NCI-H69 (cell line): ENCODE results near the gene TCEA2.

Experiments
- DNase-seq: peaks from one replicate; lab custom pipeline; 2025; lab: John Stamatoyannopoulos, UW

TCEA2 gene

GRCh38 chr20:64093013-64093503 lies 30.1 kb downstream of the TCEA2 start:
- DNase-seq = peak; percentile 7

- DNase-seq = no peak
Measured at GRCh38 chr20:64095455-64095854, 32.5 kb downstream of the TCEA2 start.

DNA sequence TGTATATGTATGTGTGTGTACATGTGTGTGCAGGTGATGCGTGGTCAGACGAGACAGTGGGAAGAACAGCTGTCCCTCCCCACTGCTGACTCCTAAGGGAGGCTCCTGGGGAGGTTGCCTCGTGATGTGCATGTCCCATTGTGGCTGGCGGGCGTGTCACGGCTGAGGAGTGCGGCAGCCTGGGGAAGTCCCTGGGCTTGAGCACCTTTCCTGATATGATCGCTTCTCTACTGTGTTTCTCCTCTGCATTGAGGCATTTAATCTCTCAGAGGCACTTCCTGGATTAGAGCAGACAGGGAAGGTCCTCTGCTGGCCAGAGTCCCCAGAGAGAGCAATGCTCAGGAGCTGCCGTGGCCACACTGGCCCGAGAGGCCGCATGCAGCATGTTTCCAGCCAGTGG lies 32.9 kb downstream of the TCEA2 start:
- DNase-seq = no peak

- DNase-seq = no peak
Measured at GRCh38 chr20:64096535-64096934, 33.5 kb downstream of the TCEA2 start.

DNA sequence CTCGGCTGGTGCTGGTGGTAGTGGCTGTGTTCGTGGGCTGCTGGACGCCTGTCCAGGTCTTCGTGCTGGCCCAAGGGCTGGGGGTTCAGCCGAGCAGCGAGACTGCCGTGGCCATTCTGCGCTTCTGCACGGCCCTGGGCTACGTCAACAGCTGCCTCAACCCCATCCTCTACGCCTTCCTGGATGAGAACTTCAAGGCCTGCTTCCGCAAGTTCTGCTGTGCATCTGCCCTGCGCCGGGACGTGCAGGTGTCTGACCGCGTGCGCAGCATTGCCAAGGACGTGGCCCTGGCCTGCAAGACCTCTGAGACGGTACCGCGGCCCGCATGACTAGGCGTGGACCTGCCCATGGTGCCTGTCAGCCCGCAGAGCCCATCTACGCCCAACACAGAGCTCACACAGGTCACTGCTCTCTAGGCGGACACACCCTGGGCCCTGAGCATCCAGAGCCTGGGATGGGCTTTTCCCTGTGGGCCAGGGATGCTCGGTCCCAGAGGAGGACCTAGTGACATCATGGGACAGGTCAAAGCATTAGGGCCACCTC lies 35.5 kb downstream of the TCEA2 start:
- DNase-seq = no peak

GRCh38 chr20:64099086-64099786 lies 36.2 kb downstream of the TCEA2 start:
- DNase-seq = peak; percentile 63

GRCh38 chr20:64099880-64100565 lies 37.0 kb downstream of the TCEA2 start:
- peak; percentile 66 for DNase-seq

DNA sequence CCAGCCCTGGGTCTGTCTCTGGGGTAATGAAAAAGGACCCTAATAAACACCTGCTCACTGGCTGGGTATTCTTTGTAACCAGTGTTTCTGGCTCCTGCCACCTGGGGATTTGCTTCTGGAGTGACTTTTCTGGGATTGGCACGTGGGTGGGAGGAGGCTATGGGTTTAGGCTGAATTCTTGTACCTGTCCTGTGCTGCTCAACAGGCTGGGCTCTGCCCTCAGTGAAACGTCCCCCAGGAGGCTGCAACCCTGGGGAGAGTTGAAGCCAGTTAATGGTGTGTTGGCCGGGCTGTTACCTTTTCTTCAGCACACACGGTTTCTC lies 37.5 kb downstream of the TCEA2 start:
- no peak for DNase-seq

- DNase-seq = no peak
Measured at GRCh38 chr20:64100946-64101688, 38.1 kb downstream of the TCEA2 start.

GRCh38 chr20:64101731-64102621 lies 39.0 kb downstream of the TCEA2 start:
- DNase-seq = peak; percentile 69

- DNase-seq = peak; percentile 76
Measured at GRCh38 chr20:64102647-64103354, 39.8 kb downstream of the TCEA2 start.

DNA sequence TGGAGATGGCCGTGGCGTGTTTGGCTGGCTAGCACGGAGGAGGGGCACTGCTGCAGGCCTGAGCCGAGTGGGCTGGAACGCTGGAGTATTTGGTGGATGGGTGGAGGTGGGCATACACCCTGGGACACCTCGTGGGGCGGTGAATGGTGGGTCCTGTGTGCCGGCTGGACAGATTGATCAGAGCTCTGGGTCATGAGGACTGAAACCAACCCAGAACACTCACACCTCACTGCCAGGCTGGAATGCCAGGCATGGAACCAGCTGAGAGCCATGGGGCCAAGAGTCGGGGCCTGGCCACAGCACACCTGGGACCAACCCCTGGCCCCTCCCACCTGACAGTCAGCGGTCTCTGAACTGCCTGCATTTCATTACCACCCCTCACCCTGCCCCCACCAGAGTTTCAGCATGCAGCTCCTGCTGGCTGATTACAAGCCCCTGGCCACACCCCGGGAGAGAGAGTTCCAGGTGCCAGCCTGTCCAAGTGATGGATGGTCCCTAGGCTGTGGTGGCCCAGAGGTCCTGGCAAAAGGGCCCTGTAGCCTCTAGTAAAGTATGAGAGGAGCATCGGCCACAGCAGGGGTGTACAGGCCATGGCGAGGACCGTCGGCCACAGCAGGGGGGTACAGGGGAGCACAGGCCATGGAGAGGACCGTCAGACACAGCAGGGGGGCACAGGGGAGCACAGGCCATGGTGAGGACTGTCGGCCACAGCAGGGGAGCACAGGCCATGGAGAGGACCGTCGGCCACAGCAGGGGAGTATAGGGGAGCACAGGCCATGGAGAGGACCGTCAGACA lies 41.1 kb downstream of the TCEA2 start:
- DNase-seq = no peak

- DNase-seq = no peak
Measured at GRCh38 chr20:64104667-64105451, 41.9 kb downstream of the TCEA2 start.

- DNase-seq = no peak
Measured at GRCh38 chr20:64105846-64106434, 42.9 kb downstream of the TCEA2 start.

GRCh38 chr20:64106435-64106961 lies 43.5 kb downstream of the TCEA2 start:
- no peak for DNase-seq

DNA sequence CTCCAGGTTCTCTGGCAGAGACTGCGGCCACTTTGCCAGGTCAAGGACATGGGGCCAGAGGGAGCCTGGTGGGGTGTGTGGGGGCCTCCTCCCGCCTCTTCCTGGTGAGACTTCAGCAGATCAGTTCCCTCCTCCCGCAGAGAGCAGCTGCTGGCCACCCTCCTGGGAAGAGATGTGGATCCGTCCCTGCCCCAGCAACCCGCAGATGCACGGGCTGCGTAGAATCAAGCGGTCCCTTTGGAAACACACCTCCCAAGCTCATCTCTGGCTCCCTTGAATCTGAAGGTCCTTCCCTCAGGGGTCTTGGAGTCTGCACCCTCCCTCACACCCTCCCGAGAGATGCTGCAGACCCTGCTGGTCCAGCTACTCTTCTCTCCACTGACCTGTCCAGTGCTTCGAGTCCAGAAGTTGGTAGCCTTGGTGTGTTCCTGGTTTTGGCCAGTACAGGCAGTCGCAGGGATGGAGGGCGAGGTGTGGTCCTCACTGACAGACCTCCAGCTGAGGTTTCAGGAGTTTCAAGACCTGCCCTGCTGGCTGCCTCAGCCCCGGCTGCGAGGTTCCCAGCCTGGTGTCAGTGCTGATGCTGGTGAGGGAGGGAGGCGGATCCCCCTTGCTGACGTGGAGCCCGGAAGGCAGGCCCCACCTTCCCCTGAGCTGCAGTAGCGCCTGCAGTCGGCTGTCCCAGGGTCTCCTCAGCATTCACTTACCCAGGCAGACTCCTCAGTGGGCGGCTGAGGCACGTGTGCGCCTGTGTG lies 44.2 kb downstream of the TCEA2 start, which contains the start of gene NPBWR2:
Gene NPBWR2 (minus strand): TSS at position 585 of the 755 bp plus-strand sequence. CDS start 734 bp downstream, outside the sequence.
- DNase-seq = no peak

DNA sequence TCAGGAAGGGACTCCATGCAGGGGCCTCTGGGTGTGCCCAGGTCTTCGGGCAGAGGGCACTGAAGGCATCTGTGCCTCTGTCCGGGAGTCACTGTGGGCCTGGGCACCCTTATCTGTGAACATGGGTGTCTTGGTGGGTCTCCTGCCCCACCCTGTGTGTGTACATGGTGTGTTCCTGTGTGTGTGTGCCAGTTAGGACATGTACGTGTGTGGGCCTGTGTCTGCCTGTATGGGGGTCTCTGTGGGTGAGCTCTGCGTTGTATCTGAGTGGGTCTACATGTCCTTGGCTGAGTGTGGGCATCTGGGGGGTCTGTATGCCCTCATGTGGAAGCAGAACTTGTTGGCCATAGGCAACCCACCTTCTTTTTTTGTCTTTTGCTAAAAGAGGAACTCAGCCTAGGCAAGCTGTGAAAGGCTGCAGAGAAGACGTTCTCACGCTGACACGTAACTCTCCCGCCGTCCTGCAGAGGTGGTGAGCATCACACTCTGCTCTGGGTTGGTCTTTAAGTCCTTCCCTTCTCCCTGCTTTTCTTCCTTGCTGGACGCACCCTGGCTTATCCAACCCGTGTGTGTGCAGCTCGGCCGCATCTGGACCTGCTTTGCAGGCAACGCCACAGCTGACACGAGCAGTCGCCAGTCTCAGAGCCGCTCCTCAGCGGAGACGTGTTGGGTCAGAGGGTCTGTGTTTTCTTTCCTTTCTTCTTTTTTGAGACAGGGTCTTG lies 44.9 kb downstream of the TCEA2 start:
- DNase-seq = no peak
